CD4-positive, alpha-beta memory T cell (primary cell): Measurements from ENCODE around the gene CDC14A. TPM values are rescaled to one million over a fixed set of nuclear protein-coding genes. Genes with fewer than 3 reads are reported as not detected.
A peak's percentile ranks its signal among the peaks of the same experiment; 100 is the strongest.

Experiments
- CTCF ChIA-PET: fragments of 350-600 bp; sonication (Branson Sonifier 250); formaldehyde crosslinking; loops from one replicate; lab custom pipeline; 2021; ENCODE audit warnings: inconsistent platforms; ENCODE audit not compliant: partially characterized antibody; lab: Charles Lee
- POLR2A ChIA-PET: fragments of 350-600 bp; sonication (Branson Sonifier 250); formaldehyde crosslinking; loops from one replicate; lab custom pipeline; 2021; ENCODE audit not compliant: partially characterized antibody; lab: Charles Lee
- DNase-seq, 5 donors: peaks; one replicate each; pipeline versions ENCODE4 v3.0.0 to v3.0.0-alpha.2; 2020 to 2022; ENCODE audit warnings: mixed read lengths in 1 of 5
- H3K27ac ChIP-seq: one replicate; pipeline ENCODE4 v1.7.0; 2013; ENCODE audit warnings: low read depth, low read length
- H3K27me3 ChIP-seq: 2 replicates; pipeline ENCODE4 v1.7.0; 2013; ENCODE audit warnings: mild to moderate bottlenecking, low read length, moderate library complexity; ENCODE audit not compliant: insufficient read depth
- H3K36me3 ChIP-seq: 2 replicates; pipeline ENCODE4 v1.7.0; 2013; ENCODE audit warnings: mild to moderate bottlenecking, low read length, moderate library complexity; ENCODE audit not compliant: insufficient read depth
- H3K4me1 ChIP-seq: 2 replicates; pipeline ENCODE4 v1.7.0; 2013; ENCODE audit warnings: mild to moderate bottlenecking, low read length, moderate library complexity; ENCODE audit not compliant: insufficient read depth
- H3K4me3 ChIP-seq, 2 donors: one replicate each; pipeline ENCODE4 v1.7.0; 2013; ENCODE audit warnings: low read length in 2 of 2, mild to moderate bottlenecking in 1 of 2
- H3K9me3 ChIP-seq, 2 donors: one replicate each; pipeline ENCODE4 v1.7.0; 2013; ENCODE audit warnings: low read length in 2 of 2, control low read depth in 1 of 2; ENCODE audit not compliant: control insufficient read depth in 1 of 2
- H3K27ac Mint-ChIP-seq, 7 donors: one replicate each; pipeline ENCODE4 v1.8.0; 2020 to 2021; ENCODE audit warnings: mixed read lengths in 7 of 7, mild to moderate bottlenecking in 6 of 7, inconsistent platforms in 3 of 7, moderate library complexity in 3 of 7
- H3K27me3 Mint-ChIP-seq, 2 donors: one replicate each; pipeline ENCODE4 v1.8.0; 2020 to 2021; ENCODE audit warnings: mixed read lengths in 2 of 2
- H3K36me3 Mint-ChIP-seq, 2 donors: one replicate each; pipeline ENCODE4 v1.8.0; 2020 to 2021; ENCODE audit warnings: mixed read lengths in 2 of 2, inconsistent platforms in 1 of 2, mild to moderate bottlenecking in 1 of 2
- H3K4me1 Mint-ChIP-seq, 4 donors: one replicate each; pipeline ENCODE4 v1.8.0; 2020 to 2021; ENCODE audit warnings: mixed read lengths in 4 of 4, mild to moderate bottlenecking in 1 of 4
- H3K4me3 Mint-ChIP-seq, 8 donors: one replicate each; pipeline ENCODE4 v1.8.0; 2020 to 2021; ENCODE audit warnings: mixed read lengths in 8 of 8, mild to moderate bottlenecking in 7 of 8, moderate library complexity in 6 of 8, inconsistent platforms in 3 of 8
- H3K9me3 Mint-ChIP-seq, 8 donors: one replicate each; pipeline ENCODE4 v1.8.0; 2020 to 2021; ENCODE audit warnings: mixed read lengths in 8 of 8, mild to moderate bottlenecking in 5 of 8, inconsistent platforms in 3 of 8, moderate library complexity in 1 of 8
- intact Hi-C: fragments of 100-400 bp; cut with micrococcal nuclease; formaldehyde crosslinking; loops from one replicate; pipeline ENCODE4 v1.15.1; 2023
- polyA plus RNA-seq, 2 donors: library from polyadenylated mRNA; unstranded; fragments of 300-500 nt; fragmentation: Illumina TruSeq; gene quantifications; one replicate each; pipeline ENCODE4 v1.2.3, GENCODE V29; 2021
- total RNA-seq, 2 experiments: library from RNA; stranded (reverse); gene quantifications; one replicate each; pipeline ENCODE4 v1.2.3, GENCODE V29; 2021

CDC14A gene
- total and polyA plus RNA-seq, 4 experiments from 2014 or later = 37.7 to 119 (median 90.0) TPM

DNA sequence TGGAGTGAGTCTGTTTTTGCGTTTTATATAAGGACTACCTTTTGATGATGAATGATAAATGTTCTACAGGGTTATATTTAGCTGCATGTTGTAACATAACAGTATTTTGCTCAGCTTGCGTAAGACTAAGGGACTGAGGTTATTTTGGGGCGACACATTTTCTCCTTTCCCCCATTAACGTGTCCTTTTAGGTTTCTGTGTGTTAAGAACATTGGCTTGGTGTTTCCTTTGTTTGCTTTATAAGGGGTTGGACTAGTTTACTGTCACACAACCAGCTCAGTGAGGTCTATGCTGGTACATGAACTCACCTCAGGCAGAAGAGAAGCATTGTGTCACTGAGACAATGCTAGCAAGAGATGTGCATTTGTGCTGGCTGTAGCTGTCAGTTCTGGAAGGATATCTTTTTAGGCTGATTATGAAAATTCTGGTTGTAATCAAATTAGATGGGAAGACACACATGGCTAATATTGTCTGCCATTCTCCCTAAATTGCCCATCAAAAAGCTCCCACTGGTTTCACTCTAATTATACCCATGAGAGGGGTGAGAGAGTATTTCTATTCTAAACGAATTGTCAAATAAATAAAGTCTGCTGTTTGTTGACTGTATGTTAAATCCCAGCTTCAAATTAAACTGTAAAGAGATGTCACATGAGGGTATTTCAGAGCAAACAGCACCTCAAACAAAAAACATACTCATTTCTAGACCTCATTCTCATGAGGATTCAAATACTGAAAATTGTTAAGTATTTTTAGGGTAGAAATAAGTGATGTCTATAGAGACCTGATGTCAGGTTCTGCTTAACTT, 62.6 kb downstream of the CDC14A start:
- H3K4me3 Mint-ChIP-seq = peak overlapping the region in 7 of 8 donors; percentile 29 to 87 (median 70)
- peak; percentile 39 to 55 (median 50) for DNase-seq
- peaks cover 57 to 69% of the 10 kb centered on the region in 2 donors for H3K36me3 Mint-ChIP-seq

DNA sequence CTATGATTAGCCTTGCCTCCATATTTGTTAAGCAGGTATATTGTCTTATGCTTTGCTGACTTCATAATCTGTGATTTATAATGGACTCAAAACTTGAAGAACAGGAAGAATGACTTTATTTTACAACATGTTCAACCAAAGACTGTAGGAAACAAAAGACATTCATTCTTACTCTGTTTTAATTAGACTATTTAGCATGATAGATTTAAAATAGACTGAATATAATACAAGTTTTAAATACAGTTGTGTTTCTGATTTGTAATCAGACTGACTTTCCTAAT, 63.1 kb downstream of the CDC14A start:
- Mint-ChIP-seq H3K4me3 (peak overlapping the region in 4 of 8 donors; percentile 59 to 87 (median 76)), H3K27ac (peak overlapping the region in 6 of 7 donors; percentile 73 to 96 (median 90)), H3K27me3 (no peaks in the 10 kb centered on the region), H3K9me3 (peaks cover 0 to 6% (median 0%) of the 10 kb centered on the region in 8 donors), H3K4me1 (peaks cover 73 to 94% (median 82%) of the 10 kb centered on the region in 4 donors), H3K36me3 (peaks cover 62 to 71% of the 10 kb centered on the region in 2 donors)
- Histone ChIP-seq H3K4me1 (peaks cover 96% of the 10 kb centered on the region), H3K27ac (peak overlapping the region; percentile 48), H3K27me3 (no peaks in the 10 kb centered on the region), H3K4me3 (no peak overlapping the region), H3K9me3 (no peaks in the 10 kb centered on the region), H3K36me3 (peaks cover 12% of the 10 kb centered on the region)
- ChIA-PET POLR2A (interaction anchor here (1.1 to 5.2 kb wide), 17 partner anchors 8 to 62 kb away, joined by 3 to 97 read pairs (median 7); partner anchors contain the start of gene CDC14A), CTCF (interaction anchor here (0.9 to 6.2 kb wide), 7 partner anchors 8 to 61 kb away, joined by 3 to 34 read pairs (median 6); no protein-coding TSS in a partner anchor)
- no peak for DNase-seq
- intact Hi-C loops = loop anchor here (2.0 kb wide), 1 partner anchor 15 kb away; no protein-coding TSS in a partner anchor

More for the DNA sequence above, 62.6 kb downstream of the CDC14A start:
- Histone ChIP-seq H3K9me3 (no peaks in the 10 kb centered on the region), H3K4me3 (peak overlapping the region in 1 of 2 donors; percentile 2), H3K27me3 (no peaks in the 10 kb centered on the region), H3K36me3 (peaks cover 12% of the 10 kb centered on the region), H3K4me1 (peaks cover 96% of the 10 kb centered on the region), H3K27ac (peak overlapping the region; percentile 48)
- Mint-ChIP-seq H3K9me3 (peaks cover 0 to 6% (median 0%) of the 10 kb centered on the region in 8 donors), H3K27ac (peak overlapping the region; percentile 73 to 96 (median 89)), H3K4me1 (peaks cover 70 to 89% (median 79%) of the 10 kb centered on the region in 4 donors), H3K27me3 (no peaks in the 10 kb centered on the region)
- intact Hi-C loops = loop anchor here (1.0 to 2.0 kb wide), 2 partner anchors 7 to 14 kb away; no protein-coding TSS in a partner anchor
- CTCF ChIA-PET = interaction anchor here (0.9 to 6.2 kb wide), 14 partner anchors 8 to 63 kb away, joined by 3 to 34 read pairs (median 6); no protein-coding TSS in a partner anchor
- POLR2A ChIA-PET = interaction anchor here (0.6 to 5.2 kb wide), 24 partner anchors 9 to 115 kb away, joined by 3 to 97 read pairs (median 6); partner anchors contain the start of gene CDC14A

DNA sequence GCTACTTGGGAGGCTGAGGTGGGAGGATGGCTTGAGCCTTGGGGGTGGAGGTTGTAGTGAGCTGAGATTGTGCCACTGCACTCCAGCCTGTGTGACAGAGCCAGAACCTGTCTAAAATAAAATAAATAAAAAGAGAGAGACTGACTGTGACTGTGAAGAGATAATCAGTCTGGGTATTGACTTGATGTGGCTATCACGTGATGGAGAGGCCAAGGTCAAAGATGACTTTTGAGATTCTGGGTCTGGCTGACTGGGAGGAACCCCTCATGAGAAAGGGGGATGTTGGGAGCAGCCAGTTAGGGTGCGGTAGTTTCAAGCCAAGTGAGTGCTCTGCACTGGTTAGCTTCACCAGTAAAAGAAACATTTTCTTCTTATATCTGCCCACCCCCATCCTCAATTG, 66.8 kb downstream of the CDC14A start:
- CTCF ChIA-PET = interaction anchor here (1.2 to 2.0 kb wide), 4 partner anchors 10 to 61 kb away, joined by 3 to 5 read pairs (median 4); no protein-coding TSS in a partner anchor
- Histone ChIP-seq H3K4me1 (peaks cover 96% of the 10 kb centered on the region), H3K9me3 (no peaks in the 10 kb centered on the region), H3K36me3 (peaks cover 16% of the 10 kb centered on the region), H3K27ac (peak overlapping the region; percentile 25), H3K27me3 (no peaks in the 10 kb centered on the region), H3K4me3 (no peak overlapping the region)
- peak overlapping the region; percentile 66 to 88 (median 83) for H3K27ac Mint-ChIP-seq
- POLR2A ChIA-PET = interaction anchor here (0.6 to 9.2 kb wide), 7 partner anchors 14 to 67 kb away, joined by 3 to 272 read pairs (median 3); partner anchors contain the start of gene CDC14A
- no peaks in the 10 kb centered on the region for H3K27me3 Mint-ChIP-seq
- H3K4me3 Mint-ChIP-seq = peak overlapping the region in 7 of 8 donors; percentile 17 to 69 (median 51)
- intact Hi-C loops = no loop called here
- peaks cover 0 to 6% (median 0%) of the 10 kb centered on the region in 8 donors for H3K9me3 Mint-ChIP-seq
- peaks cover 65 to 71% of the 10 kb centered on the region in 2 donors for H3K36me3 Mint-ChIP-seq
- no peak for DNase-seq
- peaks cover 65 to 94% (median 74%) of the 10 kb centered on the region in 4 donors for H3K4me1 Mint-ChIP-seq

DNA sequence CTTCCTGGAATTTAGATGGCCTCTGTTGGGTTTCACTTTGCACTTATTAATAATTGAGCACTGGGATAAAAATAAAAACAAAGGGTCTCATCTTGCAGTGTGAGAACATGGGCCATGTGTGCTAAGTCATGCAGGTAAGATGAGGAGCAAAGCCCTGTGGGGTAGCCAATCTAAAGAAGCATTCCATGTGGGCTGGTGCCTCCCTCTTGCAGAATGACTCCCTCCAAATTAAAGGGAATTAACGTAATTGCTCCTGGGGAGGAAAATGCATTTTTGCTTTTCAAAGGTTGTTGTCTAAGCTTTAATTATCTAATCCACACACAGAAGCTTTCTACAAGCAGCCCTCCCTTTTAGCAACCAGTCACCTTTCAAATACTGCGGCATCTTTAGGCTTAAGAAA, 69.8 kb downstream of the CDC14A start:
- CTCF ChIA-PET = interaction anchor here (0.8 to 4.0 kb wide), 16 partner anchors 10 to 69 kb away, joined by 3 to 85 read pairs (median 11); partner anchors contain the start of gene CDC14A
- Mint-ChIP-seq H3K27ac (peak overlapping the region; percentile 61 to 96 (median 90)), H3K27me3 (no peaks in the 10 kb centered on the region), H3K4me1 (peaks cover 58 to 87% (median 67%) of the 10 kb centered on the region in 4 donors), H3K9me3 (peaks cover 0 to 6% (median 0%) of the 10 kb centered on the region in 8 donors), H3K4me3 (peak overlapping the region; percentile 81 to 98 (median 92)), H3K36me3 (peaks cover 67 to 78% of the 10 kb centered on the region in 2 donors)
- Histone ChIP-seq H3K36me3 (peaks cover 16% of the 10 kb centered on the region), H3K9me3 (no peaks in the 10 kb centered on the region), H3K27ac (peak overlapping the region; percentile 68), H3K4me3 (peak overlapping the region; percentile 56 to 66), H3K27me3 (no peaks in the 10 kb centered on the region), H3K4me1 (peaks cover 84% of the 10 kb centered on the region)
- POLR2A ChIA-PET = interaction anchor here (1.3 to 9.2 kb wide), 14 partner anchors 9 to 156 kb away, joined by 3 to 272 read pairs (median 54); partner anchors contain the start of genes CDC14A and RTCA
- DNase-seq = no peak
- intact Hi-C loops = loop anchor here (1.0 to 2.0 kb wide), 2 partner anchors 8 to 69 kb away; partner anchors contain the start of gene CDC14A

DNA sequence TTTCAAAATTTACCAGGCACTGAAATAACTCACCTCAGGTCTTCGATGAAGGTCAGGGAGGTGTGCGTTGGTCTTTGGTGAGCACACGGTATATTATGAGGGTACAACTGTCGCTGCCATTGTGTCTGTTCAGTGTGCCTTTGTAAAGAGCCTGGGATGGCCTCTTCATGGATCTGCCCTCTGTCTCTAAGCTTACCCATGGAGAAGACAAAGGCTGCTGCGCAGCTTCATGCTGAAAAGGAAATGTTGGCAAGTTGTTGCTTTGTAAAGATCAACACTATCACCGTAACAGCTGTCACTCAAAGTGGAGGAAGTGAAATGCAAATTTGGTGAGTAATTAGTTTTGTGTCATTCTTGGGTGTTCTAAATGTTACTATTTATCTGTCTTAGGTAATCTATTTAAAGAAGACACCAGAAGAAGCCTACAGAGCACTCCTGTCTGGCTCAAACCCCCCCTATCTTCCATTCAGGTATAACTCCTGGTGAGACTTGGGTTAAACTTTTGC, 71.6 kb downstream of the CDC14A start:
- Mint-ChIP-seq H3K27me3 (no peaks in the 10 kb centered on the region), H3K36me3 (peaks cover 61 to 72% of the 10 kb centered on the region in 2 donors), H3K27ac (peak overlapping the region; percentile 90 to 99 (median 97)), H3K4me3 (peak overlapping the region; percentile 89 to 100 (median 94)), H3K9me3 (no peaks in the 10 kb centered on the region), H3K4me1 (peaks cover 52 to 84% (median 63%) of the 10 kb centered on the region in 4 donors)
- Histone ChIP-seq H3K27me3 (no peaks in the 10 kb centered on the region), H3K36me3 (peaks cover 21% of the 10 kb centered on the region), H3K9me3 (no peaks in the 10 kb centered on the region), H3K4me1 (peaks cover 80% of the 10 kb centered on the region), H3K27ac (peak overlapping the region; percentile 68), H3K4me3 (peak overlapping the region; percentile 45 to 66)
- ChIA-PET CTCF (interaction anchor here (0.9 to 4.0 kb wide), 22 partner anchors 9 to 158 kb away, joined by 3 to 85 read pairs (median 6); partner anchors contain the start of genes CDC14A and RTCA), POLR2A (interaction anchor here (1.2 to 9.2 kb wide), 17 partner anchors 11 to 386 kb away, joined by 3 to 272 read pairs (median 33); partner anchors contain the start of genes CDC14A, RTCA and TRMT13)
- intact Hi-C loops = loop anchor here (1.0 to 2.0 kb wide), 5 partner anchors 10 to 71 kb away; partner anchors contain the start of gene CDC14A
- peak; percentile 54 to 65 (median 61) for DNase-seq

DNA sequence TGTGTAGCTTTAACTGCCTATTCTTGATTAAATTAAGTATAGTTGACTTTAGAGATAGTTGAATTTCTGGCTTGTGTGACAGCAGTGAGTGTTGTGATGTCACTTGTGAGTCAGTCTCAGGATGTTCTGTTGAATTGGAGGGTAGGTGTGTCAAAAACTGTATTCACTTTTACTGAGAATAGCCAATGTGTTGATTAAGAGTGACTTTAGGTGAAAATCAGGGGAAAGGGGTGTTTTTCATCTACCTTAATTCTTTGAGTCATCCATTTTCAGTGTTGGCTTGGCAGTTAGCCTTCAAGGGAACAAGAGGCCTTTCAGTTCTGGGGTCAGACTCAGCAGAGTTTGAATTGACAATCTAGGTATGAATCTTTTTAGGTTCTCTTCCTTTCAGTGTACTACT, 75.9 kb downstream of the CDC14A start:
- H3K4me3 Mint-ChIP-seq = peak overlapping the region in 3 of 8 donors; percentile 4 to 59 (median 16)
- ChIA-PET POLR2A (interaction anchor here (1.0 to 8.7 kb wide), 4 partner anchors 12 to 73 kb away, joined by 3 to 175 read pairs (median 32); partner anchors contain the start of gene CDC14A), CTCF (interaction anchor here (1.1 to 2.0 kb wide), 2 partner anchors 11 to 28 kb away, joined by 4 to 6 read pairs; no protein-coding TSS in a partner anchor)
- peaks cover 78% of the 10 kb centered on the region for H3K4me1 ChIP-seq
- H3K27me3 Mint-ChIP-seq = no peaks in the 10 kb centered on the region
- intact Hi-C loops = no loop called here
- peaks cover 64 to 69% of the 10 kb centered on the region in 2 donors for H3K36me3 Mint-ChIP-seq
- H3K9me3 ChIP-seq = no peaks in the 10 kb centered on the region
- H3K4me3 ChIP-seq = no peak overlapping the region
- H3K9me3 Mint-ChIP-seq = peaks cover 0 to 2% (median 0%) of the 10 kb centered on the region in 8 donors
- peaks cover 17% of the 10 kb centered on the region for H3K36me3 ChIP-seq
- no peak for DNase-seq
- H3K4me1 Mint-ChIP-seq = peaks cover 53 to 76% (median 64%) of the 10 kb centered on the region in 4 donors
- no peaks in the 10 kb centered on the region for H3K27me3 ChIP-seq
- peak overlapping the region in 6 of 7 donors; percentile 32 to 84 (median 60) for H3K27ac Mint-ChIP-seq
- no peak overlapping the region for H3K27ac ChIP-seq
